Measurements from ENCODE around the gene FAM219A.

The FAM219A gene

DNA sequence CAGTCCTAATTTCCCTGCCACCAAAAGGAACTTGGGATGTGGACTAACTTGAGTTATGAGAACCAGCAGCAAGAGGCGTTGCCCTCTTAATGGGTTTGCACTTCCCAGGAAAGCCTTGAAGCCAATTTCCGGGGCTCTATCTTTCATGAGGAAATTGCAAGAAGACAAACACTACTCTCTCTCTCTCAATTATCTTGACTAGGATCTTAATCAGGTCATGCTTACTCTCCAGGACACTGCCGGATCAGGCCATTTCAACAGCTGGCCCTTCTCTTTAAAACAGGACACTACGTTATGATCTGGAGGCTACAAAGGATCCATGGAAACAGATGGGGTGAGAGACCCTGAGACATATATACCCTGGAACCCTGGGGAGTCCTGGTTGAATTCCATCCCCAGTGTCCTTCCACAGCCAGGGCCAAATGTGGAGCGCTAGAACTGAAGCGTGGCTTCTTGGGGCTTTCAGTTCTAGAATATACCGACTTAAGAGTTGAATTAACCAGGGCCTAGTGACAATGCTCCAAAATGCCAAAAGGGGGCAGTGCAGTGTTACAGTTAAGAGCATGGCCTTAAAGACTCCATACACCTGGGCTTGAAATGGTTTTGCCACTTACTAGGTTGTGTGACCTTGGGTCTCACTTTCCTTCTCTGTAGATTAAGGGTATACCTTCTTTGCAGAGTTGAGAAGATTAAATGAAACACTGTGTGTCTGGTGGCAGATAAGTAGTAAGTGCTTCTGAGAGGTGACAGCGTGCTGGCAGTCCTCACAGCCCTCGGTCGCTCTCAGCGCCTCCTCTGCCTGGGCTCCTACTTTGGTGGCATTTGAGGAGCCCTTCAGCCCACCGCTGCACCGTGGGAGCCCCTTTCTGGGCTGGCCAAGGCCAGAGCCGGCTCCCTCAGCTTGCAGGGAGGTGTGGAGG is 21.1 kb downstream of the FAM219A start:
- FAIRE-seq: peak; percentile 72
- DNase-seq (ENCODE audit: insufficient read length, low spot score): peak; percentile 58
- TF ChIP-seq, protein P1, sequence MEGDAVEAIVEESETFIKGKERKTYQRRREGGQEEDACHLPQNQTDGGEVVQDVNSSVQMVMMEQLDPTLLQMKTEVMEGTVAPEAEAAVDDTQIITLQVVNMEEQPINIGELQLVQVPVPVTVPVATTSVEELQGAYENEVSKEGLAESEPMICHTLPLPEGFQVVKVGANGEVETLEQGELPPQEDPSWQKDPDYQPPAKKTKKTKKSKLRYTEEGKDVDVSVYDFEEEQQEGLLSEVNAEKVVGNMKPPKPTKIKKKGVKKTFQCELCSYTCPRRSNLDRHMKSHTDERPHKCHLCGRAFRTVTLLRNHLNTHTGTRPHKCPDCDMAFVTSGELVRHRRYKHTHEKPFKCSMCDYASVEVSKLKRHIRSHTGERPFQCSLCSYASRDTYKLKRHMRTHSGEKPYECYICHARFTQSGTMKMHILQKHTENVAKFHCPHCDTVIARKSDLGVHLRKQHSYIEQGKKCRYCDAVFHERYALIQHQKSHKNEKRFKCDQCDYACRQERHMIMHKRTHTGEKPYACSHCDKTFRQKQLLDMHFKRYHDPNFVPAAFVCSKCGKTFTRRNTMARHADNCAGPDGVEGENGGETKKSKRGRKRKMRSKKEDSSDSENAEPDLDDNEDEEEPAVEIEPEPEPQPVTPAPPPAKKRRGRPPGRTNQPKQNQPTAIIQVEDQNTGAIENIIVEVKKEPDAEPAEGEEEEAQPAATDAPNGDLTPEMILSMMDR (IDR thresholded peaks at IDR 0.05; ENCODE audit: insufficient read depth, missing control alignments): peak; percentile 92

DNA sequence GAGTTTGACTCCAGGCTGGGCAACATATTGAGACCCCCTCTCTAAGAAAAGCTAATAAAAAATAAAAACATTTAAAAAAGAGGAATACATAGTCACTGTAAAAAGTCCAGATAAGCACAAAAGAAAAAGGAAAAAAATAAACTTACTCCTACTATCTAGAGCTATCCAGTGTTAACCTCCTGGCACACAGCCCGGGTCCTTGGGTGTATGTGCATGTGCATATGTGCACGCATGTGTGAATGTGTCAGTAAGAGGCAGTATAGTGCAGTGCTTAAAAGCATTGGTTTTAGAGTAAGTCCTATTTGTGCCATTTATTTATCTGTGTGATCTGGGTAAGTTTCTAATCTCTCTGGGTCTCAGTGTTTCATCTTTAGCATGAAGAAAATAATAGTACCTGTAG is 26.7 kb downstream of the FAM219A start:
- DNase-seq (ENCODE audit: insufficient read length, low spot score): no peak
- TF ChIP-seq, protein P1 (IDR thresholded peaks at IDR 0.05; ENCODE audit: insufficient read depth, missing control alignments): no peak
- FAIRE-seq: no peak

DNA sequence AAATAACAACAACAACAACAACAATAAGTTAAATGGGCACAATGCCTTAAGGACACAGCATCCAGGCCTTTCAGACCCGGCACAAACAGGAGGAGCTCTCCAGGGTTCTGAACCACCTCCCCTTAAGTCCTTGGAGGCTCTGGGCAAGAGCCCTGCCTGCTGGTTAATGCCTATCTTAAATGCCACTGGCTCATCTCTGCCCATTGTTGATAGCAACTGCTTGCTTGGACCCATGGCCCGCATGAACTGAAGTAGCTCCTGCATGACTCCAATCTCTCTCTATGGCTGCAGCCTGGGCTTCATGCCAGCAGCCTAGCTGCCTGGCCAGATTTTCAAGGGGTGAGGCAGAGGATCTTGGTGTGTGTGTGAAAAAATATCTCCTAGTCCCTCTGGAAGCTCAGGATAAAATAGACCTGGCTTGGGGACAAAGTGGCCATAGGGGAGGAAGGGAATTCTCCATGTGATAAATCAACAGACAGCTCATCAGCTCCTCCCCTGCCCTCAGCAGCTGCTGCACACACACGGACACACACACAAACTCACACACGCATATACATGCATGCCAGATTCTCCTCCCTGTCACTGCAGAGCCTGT is 27.4 kb downstream of the FAM219A start:
- TF ChIP-seq, protein P1 (IDR thresholded peaks at IDR 0.05; ENCODE audit: insufficient read depth, missing control alignments): no peak
- DNase-seq (ENCODE audit: insufficient read length, low spot score) (no peak), FAIRE-seq (no peak)

DNA sequence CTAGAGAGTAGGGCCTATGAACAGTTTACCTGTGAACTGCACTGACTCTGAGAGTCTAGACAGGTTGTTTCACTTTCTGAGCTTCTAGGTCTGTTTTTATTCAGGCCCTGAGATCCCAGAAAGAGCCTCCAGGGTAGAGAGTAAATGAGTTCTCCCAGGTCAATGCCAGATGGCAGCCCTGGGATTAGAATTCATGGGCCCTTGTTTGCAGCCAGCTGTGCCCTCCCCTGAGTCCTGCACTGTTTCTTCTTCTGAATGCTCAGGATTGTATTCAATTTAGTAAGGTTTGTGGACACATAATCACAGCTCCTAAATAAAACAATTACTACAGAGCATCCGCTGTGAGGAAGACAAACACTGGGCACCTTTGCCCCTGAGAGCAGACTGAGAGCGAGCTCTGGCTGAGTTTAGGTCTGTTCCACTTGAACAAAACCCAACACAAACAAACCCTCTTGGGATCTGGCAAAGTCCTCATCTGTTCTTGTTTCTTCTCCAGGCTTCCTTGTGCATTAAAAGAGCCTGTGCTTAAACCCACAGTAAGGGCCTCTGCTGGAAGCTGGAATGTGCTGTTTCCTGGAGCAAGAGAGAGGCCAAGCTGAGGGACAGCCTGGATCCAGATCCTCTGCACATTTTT is 29.9 kb downstream of the FAM219A start:
- DNase-seq (ENCODE audit: insufficient read length, low spot score) (no peak), FAIRE-seq (no peak)
- TF ChIP-seq, protein P1 (IDR thresholded peaks at IDR 0.05; ENCODE audit: insufficient read depth, missing control alignments): no peak

DNA sequence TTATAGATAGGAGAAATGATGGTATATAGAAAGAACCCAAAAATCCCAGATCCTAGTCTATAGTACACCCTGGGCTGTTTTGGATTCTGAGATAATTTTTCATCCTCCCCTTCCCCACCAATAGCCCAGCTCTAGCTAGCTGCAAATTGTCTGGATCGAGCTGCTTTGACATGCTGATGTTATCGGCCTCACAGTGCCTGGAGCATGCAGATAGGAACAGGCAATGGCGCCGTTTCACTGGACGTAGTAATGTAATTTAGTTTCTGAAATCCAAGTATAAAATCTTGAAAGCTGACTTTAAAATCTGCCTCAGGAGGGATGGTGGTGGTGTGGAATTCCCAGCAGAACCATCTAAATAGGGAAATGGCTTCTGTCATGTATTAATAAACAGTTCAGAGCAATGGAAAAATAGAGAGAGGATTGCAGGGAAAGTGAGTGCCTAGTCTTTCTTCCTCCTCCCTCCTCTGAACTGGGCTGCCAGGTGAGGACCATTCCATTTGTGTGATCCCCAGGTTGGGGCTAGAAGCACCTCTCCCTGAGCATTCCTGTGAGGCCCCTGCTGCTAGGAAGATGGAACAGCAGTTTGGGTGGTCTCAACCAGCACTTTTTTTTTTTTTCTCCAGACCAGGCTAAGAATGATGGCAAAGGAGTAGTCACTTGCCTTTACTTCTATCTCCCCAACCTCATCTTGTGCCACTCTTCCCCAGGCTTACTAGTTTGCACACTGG is 31.9 kb downstream of the FAM219A start:
- no peak for FAIRE-seq
- TF ChIP-seq, protein P1 (IDR thresholded peaks at IDR 0.05; ENCODE audit: insufficient read depth, missing control alignments): no peak
- no peak for DNase-seq (ENCODE audit: insufficient read length, low spot score)

DNA sequence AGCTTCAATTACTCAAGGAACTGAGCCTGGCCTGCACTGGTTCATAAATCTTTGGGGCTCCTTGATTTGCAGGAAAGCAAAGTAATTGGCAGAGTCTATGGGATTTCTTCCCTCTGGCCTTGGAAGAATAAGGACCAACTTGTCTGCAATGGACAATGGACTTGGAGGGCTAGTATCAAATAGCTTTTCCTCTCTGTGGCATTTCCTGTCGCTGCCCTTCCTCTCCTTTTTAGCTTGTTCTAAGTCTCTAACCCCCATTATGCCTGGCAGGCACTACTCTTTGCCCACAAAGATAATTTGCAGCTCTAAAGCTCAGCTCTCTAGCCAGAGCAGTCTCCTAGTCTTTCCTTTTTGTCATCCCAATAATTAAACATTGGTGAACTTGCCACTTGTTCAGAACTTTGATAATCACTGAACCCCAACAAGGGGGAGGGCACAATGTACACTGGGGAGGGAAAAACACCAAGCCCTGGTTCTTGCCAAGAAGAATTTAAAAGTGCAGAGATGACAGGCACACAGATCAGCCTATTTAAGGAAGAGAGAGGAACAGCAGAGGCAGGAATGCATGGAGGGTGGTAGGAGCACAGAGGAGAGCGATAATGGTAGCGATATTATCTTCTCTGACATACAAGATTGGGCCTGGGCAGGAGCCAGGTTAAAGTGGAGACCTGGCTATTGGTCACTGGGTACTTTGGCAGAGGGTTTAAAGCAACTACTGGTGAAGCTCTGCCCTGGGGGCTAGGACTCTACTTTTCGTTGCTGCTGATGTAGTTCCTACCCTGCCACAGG is 38.5 kb downstream of the FAM219A start:
- DNase-seq (ENCODE audit: insufficient read length, low spot score): no peak
- FAIRE-seq: no peak
- TF ChIP-seq, protein P1 (IDR thresholded peaks at IDR 0.05; ENCODE audit: insufficient read depth, missing control alignments): no peak

Data from D721Med (cell line).